Epithelial cell of esophagus (primary cell): Measurements from ENCODE around the gene AP1S1.
"Not testable (repeated sequence)": the region's sequence is repeated elsewhere in the genome, so short reads cannot be mapped to it uniquely, and the experiment has no call there.

ENCODE experiments used
- DNase-seq: peaks from one replicate; pipeline ENCODE4 v3.0.0; 2010; ENCODE audit warnings: low read depth
- H3K4me3 ChIP-seq: 2 replicates; pipeline ENCODE4 v1.5.1; 2011; ENCODE audit warnings: mild to moderate bottlenecking, low read length, control low read depth
- TF ChIP-seq, protein P1 (sequence below): IDR thresholded peaks from 2 replicates; pipeline ENCODE4 v1.5.1; 2011; ENCODE audit warnings: low read depth, mild to moderate bottlenecking, low read length, control low read depth, inconsistent platforms; ENCODE audit not compliant: insufficient read depth; ENCODE audit errors: missing control alignments

The AP1S1 gene

GRCh38 chr7:101185258-101185839 is 31.1 kb downstream of the AP1S1 start:
- TF ChIP-seq, protein P1, sequence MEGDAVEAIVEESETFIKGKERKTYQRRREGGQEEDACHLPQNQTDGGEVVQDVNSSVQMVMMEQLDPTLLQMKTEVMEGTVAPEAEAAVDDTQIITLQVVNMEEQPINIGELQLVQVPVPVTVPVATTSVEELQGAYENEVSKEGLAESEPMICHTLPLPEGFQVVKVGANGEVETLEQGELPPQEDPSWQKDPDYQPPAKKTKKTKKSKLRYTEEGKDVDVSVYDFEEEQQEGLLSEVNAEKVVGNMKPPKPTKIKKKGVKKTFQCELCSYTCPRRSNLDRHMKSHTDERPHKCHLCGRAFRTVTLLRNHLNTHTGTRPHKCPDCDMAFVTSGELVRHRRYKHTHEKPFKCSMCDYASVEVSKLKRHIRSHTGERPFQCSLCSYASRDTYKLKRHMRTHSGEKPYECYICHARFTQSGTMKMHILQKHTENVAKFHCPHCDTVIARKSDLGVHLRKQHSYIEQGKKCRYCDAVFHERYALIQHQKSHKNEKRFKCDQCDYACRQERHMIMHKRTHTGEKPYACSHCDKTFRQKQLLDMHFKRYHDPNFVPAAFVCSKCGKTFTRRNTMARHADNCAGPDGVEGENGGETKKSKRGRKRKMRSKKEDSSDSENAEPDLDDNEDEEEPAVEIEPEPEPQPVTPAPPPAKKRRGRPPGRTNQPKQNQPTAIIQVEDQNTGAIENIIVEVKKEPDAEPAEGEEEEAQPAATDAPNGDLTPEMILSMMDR, result no peak
- H3K4me3 ChIP-seq, result no peak overlapping the region
- peak; percentile 46 for DNase-seq

DNA sequence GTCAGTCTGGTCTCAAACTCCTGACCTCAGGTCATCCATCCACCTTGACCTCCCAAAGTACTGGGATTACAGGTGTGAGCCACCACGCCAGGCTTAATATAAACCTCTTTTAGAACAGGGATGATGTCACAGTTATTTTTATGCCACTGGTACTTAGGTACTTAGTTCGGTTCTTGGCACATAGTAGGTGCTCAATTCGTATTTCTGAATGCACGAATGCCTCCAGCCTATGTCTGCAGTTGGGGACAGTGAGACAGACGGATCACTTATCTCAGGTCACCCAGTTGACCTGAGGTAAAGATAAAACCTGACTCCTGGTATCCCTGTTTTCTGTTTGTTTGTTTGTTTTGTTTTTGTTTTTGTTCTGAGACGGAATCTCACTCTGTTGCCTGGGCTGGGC is 31.9 kb downstream of the AP1S1 start:
- no peak for DNase-seq

GRCh38 chr7:101186844-101187428 is 32.7 kb downstream of the AP1S1 start:
- H3K4me3 ChIP-seq, result no peak overlapping the region
- TF ChIP-seq, protein P1, result no peak
- peak; percentile 48 for DNase-seq

More for the DNA sequence above, 31.9 kb downstream of the AP1S1 start:
- TF ChIP-seq, protein P1, result no peak
- H3K4me3 ChIP-seq, result no peak overlapping the region

DNA sequence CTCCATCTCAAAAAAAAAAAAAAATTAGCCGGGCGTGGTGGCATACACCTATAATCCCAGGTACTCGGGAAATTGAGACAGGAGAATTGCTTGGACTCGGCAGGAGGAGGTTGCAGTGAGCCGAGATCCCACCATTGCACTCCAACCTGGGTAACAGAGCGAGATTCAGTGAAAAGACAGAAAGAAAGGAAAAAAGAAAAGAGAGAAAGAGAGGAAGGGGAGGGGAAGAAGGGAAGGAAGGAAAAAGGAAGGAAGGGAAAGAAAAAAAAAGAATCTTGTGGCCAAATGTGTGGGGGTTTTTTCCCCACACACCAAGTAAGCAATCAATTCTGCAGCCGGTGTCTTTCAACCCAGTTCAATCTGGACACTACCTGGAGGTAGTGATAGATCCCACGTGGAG is 34.8 kb downstream of the AP1S1 start:
- DNase-seq, result no peak
- H3K4me3 ChIP-seq, result no peak overlapping the region
- TF ChIP-seq, protein P1, result no peak

DNA sequence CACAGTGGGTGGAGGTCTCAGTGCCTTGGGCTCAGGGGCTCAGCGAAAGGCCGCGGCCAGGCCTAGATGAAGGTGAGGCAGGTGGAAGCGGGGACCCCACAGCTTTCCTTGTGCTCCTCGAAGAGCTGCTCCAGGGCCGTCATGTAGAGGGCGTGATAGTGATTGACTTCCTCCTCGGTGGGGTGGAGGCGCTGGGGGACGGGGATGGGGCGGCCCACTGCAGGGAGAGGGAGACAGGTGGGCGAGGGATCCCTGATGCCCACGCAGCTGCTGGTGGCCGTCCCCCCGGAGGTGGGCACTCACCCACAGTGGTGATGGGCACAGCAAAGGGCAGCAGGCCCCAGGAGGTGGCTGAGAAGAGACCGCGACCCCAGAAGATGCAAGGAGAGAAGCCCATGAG is 41.6 kb downstream of the AP1S1 start:
- no peak overlapping the region for H3K4me3 ChIP-seq
- DNase-seq, result no peak
- TF ChIP-seq, protein P1, result no peak

- DNase-seq, result no peak
- TF ChIP-seq, protein P1, result no peak
- H3K4me3 ChIP-seq, result no peak overlapping the region
Observed at GRCh38 chr7:101197991-101198390, 43.7 kb downstream of the AP1S1 start.

- TF ChIP-seq, protein P1, result no peak
- no peak for DNase-seq
- no peak overlapping the region for H3K4me3 ChIP-seq
Observed at GRCh38 chr7:101198476-101198875, 44.2 kb downstream of the AP1S1 start.

DNA sequence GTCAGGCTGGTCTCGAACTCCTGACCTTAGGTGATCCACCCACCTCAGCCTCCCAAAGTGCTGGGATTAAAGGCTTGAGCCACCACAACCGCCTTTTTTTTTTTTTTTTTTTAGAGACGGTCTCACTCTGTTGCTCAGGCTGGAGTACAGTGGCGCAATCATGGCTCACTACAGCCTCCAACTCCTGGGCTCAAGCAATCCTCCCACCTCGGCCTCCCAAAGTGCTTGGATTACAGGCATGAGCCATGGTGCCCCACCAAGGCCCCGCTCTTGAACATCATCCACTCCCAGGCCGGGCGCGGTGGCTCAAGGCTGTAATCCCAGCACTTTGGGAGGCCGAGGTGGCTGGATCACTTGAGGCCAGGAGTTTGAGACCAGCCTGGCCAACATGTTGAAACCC is 45.2 kb downstream of the AP1S1 start:
- not testable (repeated sequence) for H3K4me3 ChIP-seq, DNase-seq
